Left kidney (tissue), 2 donors: Measurements from ENCODE around the gene METTL21A. TPM values are rescaled to one million over a fixed set of nuclear protein-coding genes. Genes with fewer than 3 reads are reported as not detected.
A peak's percentile ranks its signal among the peaks of the same experiment; 100 is the strongest.

Source experiments
- DNase-seq: peaks from one replicate; pipeline ENCODE4 v3.0.0-alpha.2; 2013
- polyA plus RNA-seq: library from polyadenylated mRNA; unstranded; fragments of 120-200 nt; gene quantifications from one replicate; pipeline ENCODE4 v1.2.1, GENCODE V29; 2013; ENCODE audit not compliant: insufficient read length

The METTL21A gene
- polyA plus RNA-seq, 1 donor, result 33.2 TPM

GRCh38 chr2:207629553-207629952 is 4.4 kb upstream of the METTL21A start:
- DNase-seq, result no peak

DNA sequence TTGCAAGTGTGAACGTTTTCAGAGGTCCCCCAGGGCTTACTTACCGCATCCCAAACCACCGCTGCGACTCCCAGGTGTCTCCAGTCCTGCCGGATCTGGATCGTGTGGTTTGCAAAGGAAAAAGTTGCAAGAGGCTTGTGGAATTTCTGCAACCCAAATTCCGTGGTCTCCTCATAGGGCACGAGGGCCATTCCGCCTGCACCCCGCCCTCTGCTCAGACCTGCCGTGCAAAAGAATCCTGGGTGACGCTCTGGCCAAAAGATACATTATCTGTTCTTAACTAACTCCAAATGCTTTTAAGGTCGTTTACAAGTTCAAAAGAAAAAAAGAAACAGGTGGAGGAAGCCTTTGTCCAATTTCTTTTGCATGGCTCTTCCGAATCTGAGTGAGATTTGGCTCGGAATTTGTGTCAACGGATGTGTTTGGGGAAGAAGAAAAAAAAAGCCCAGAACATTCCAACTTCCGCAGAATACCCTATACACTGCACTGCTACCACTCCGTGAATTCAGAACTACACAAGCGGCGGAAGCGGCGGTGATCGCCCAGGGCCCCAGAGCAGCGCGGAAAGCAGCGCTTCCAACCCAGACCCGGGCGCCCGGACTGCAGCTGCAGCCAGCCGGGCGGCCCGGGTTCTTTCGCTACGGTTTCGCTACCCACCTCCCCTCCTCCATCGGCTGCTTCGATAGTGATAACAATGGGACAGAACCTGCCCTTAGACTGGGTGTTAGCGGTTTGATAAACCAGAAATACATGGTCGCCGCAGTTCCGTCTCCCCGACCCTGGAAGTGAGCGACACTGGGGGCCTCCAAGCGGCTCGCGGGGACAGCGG is 795 bp downstream of the METTL21A start:
- DNase-seq, result peak; percentile 59

DNA sequence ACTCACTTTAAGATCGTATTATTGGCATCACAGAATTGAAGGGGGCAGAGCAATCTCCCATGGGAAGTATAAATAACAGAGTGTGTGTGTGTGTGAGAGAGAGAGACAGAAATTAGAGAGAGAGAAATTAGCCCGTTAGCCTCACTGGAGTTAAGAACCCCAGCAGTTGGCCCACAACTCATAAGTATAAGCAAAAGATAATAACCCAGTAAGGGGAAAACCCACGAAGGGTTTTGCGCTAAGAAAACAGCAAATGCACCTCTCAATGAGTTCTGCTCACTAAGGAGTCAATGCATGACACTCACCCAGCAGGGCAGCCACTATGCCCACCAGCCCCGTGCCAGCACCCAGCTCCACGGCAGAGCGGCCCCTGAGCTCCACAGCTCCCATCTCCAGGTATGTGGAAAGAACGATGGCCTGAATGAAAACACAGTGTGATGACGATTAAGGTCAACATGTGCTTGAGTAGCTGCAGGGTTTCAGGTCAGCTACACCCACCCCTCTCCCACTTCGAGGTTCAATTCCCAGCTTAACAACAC is 3.6 kb downstream of the METTL21A start:
- DNase-seq, result no peak

DNA sequence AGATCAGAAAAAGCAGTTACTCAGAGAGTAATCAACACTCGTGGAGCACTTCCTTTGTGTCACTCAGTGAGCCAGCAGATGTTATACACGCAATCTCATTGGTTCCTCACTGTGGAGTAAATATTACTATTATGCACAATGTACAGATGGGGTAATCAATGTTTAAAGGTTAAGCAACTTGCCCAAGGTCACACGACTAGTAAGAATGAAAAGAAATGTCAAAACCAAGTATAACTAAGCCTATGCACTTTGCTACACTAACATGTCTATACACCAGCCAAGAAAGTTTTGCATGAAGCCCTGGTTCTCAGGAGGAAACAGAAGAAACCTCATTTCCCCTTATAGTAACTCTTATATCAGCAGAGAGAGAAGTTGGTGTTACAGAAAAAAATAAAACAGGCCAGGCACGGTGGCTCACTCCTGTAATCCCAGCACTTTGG is 5.4 kb downstream of the METTL21A start:
- no peak for DNase-seq

DNA sequence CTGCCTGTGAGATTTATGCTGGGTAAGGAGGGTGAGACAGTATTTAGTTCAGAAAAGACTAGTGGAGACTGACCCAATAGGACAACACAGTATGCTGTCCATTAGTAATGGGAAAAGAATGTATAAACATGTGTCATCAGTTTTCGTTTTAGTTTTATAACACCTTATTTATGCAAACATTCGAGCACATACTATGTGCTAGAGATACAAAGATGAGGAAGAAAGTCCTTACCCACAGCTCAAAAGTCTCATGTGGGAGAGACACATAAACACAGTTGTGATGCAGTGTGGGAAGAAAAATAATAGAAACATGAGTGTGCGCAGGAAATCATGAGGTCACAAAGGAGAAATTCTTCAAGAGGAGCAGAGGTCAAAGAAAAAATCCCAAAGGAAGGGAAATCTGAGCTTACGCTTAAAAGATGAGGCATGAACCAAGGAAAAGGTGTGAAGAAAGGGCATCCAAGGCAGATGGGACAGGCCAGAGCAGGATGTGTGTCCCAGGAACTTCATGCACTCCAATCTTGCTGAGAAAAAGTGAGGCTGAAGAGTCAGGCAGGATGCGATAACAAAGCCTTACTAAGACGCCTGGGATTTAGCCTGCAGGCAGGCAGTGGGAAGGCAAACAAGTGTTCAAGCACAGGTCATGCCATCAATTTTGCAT is 8.1 kb downstream of the METTL21A start:
- DNase-seq, result no peak

- DNase-seq, result no peak
Observed at GRCh38 chr2:207616185-207616584, 9.0 kb downstream of the METTL21A start.

DNA sequence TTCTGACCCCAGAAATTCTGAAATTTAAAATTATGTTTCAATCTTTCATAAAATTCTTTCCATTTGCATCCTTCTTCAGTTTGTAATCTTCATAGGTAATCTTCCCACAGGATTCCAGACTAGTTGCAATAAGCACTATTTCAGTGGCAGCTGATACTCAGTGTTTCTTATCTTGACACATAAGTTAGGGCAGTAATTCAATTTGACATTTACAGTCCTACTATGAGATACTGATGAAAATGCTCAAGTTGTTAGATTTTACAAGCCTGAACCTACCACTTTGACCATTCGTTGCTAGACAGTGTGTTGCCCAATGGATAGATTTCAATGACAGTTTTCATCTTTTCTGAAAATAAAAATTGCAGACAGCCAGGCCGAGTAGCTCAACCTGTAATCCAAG is 10.4 kb downstream of the METTL21A start:
- DNase-seq, result no peak

DNA sequence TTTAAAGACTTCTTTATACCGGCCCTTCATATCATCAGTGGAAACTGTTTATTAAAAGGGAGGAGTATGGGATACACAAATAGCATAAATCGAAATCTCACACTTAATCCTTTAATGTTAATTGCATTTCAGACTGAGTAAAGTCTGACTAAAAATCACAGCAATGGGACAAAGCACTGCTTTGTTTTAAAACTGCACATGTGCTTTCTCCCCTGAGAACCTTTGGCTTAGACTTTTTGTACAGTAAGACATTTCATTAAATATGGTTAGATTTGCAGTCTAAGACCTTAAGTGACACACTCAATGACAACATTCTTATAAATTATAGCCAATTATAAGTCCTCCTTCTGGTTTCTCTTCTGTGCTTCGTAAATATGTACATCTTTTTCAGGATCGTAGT is 12.5 kb downstream of the METTL21A start:
- no peak for DNase-seq

DNA sequence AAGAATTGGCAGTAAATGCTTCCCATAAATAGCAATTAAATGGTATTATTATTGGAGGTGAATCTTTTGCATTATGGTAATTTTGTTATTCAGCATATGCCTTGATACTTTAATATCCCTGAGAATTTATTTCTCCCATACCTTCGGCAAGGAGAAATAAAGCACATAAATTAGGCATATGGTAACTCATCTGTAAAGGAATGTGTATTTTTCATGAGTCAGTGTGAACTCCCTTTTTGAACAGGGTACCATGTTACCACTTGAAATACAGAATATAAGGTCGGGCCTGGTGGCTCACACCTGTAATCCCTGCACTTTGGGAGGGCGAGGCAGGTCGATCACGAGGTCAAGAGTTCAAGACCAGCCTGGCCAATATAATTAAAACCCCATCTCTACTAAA is 18.4 kb downstream of the METTL21A start:
- no peak for DNase-seq

DNA sequence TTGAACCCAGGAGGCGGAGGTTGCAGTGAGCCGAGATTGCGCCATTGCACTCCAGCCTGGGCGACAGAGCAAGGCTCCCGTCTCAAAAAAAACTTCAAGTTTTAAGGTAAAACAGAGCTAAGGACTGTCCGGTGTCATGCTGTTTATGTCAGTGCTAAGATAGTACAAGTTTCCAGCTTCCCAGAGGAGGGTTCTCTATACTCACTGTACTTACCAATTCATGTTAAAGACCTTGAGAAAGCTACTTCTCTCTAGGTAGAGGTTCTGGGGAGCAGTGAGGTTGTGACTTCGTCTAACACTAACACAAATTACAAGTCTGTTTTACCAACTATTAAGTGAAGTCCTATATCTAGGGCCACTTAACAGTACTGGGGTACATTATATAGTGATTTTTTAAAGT is 18.8 kb downstream of the METTL21A start:
- DNase-seq, result no peak

DNA sequence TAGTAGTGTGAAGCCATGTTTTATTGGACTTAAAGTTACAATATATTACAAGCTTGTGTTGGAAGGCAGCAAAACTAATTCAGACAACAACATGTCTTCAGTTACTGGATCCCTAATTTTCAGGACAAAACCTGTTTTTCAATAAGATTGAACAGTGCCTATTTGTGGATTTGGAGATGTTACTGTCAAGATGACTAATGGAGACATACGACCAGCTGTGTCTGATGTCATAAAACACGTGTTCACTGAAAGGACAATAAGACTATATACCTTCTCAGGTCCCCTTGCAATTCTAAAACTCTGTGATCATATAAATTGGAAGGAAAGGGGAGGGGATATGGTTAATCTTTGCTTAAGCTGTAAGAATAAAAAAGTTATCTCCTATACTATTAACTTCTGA is 21.7 kb downstream of the METTL21A start:
- DNase-seq, result no peak

DNA sequence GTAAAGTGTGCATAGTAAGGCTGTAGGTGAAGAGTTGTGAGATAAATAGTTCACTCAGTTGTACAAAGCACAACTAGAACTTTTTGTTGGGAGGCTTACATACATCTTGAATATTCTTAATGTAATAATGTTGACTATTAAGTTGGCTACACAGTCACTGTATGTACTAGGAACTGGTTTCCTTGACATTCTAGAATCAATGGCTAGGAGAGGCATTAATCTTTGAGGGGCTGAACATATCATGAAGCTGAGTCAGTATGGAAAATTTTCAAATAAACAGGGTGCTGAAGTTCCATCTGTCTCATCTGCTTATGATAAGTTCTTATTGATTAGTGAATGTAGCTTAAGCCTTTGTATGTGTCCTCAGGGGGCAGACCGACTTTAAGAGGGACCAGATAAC is 23.4 kb downstream of the METTL21A start:
- DNase-seq, result no peak

- no peak for DNase-seq
Observed at GRCh38 chr2:207600231-207600630, 25.0 kb downstream of the METTL21A start.

GRCh38 chr2:207599636-207600035 is 25.6 kb downstream of the METTL21A start:
- DNase-seq, result no peak

- DNase-seq, result no peak
Observed at GRCh38 chr2:207594731-207595130, 30.5 kb downstream of the METTL21A start.

DNA sequence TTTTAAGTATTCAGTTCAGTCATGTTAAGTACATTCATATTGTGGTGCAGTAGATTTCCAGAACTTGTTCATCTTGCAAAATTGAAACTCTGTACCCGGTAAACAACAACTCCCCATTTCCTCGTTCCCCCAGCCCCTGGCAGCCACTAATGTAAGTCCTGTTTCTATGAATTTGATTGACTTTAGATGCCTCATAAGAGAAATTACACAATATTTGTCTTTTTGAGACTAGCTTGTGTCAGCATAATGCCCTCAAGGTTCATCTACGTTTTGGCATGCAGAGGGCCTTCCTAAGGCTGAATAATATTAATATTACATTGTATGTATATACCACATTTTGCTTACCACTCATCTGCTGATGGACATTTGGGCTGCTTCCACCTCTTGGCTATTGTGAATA is 30.9 kb downstream of the METTL21A start:
- no peak for DNase-seq

DNA sequence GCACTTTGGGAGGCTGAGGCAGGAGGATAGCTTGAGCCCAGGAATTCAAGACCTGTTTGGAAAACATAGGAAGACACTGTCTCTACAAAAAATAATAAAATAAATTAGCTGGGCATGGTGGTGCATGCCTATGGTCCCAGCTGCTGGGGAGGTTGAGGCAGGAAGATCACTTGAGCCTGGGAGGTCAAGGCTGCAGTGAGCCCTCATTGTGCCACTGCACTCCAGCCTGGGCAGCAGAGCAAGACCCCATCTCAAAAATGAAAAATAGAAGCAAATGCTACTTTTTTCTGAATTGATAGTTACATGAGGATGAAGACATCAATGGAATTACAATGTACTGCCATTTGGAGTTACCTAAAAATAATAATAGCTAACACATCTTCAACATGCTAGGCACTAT is 31.9 kb downstream of the METTL21A start:
- DNase-seq, result no peak

GRCh38 chr2:207589143-207589542 is 36.1 kb downstream of the METTL21A start:
- DNase-seq, result no peak

- no peak for DNase-seq
Observed at GRCh38 chr2:207587305-207587704, 37.9 kb downstream of the METTL21A start.

GRCh38 chr2:207584952-207585351 is 40.2 kb downstream of the METTL21A start:
- no peak for DNase-seq

DNA sequence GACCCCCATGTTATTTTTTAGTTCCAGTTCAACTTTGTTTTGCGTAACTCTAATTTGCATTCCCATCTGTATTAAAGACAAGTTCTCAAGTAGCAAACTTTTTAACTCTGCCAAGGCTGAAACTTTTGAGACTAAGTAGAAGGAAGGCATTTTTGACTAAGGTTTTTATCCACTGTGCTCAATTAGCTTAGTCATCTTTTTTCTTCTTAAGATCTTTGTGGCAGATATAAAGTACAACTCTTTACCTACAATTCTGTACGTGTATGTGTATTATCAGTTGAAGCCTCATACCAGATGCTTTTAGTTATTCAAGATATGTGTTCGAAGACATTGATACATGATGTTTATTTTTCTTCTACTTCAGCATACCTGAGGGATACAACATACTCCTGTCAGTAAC is 53.8 kb downstream of the METTL21A start:
- no peak for DNase-seq

- no peak for DNase-seq
Observed at GRCh38 chr2:207567671-207568070, 57.5 kb downstream of the METTL21A start.

DNA sequence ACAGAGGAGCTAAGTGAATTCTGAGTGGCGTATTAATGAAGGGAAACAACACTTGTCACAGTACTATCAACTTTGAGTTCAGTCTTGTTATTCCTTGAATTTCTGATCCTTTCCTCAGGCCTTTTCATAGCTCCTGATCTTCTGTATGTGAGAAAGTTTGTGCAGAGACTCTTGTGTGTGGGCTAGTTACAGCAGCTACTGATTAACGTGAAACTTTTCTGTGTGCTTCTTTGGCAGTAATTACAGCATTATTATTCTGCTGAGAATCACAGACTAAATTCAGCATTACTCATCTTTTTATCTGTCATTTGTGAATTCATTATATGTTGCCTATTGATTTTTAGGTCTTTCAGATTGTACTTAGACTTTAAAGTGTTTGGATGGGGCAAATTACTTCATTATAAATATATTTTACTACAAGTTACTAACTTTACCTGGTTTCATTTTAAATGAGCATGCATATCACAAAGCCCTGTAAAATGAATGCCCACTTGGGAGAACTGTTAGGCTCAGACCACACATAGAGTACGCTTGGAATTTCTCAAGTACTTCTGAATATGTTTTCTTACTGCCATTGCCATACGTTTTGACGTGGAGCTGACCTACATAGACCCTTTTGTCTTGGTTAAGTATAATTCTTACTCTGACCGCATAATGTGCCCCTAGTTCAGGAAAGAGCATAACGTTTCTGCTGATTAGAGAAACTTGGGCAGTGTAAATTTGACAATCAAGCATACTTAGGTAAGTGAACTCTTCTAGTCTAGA is 59.3 kb downstream of the METTL21A start:
- DNase-seq, result no peak
